ENCODE measurements around the gene IER5L.
"Not testable (repeated sequence)": the region's sequence is repeated elsewhere in the genome, so short reads cannot be mapped to it uniquely, and the experiment has no call there.

IER5L gene

GRCh38 chr9:129174102-129174723 is 3.8 kb downstream of the IER5L start:
- in situ Hi-C loops (cut with HindIII; ENCODE audit: low pct_unique_long_range_greater_than_20kb, low sequenced_read_pairs): no loop called here

GRCh38 chr9:129173296-129174101 is 4.6 kb downstream of the IER5L start:
- TF ChIP-seq JUND (IDR thresholded peaks at IDR 0.05; ENCODE audit: low read depth): no peak
- in situ Hi-C loops (cut with HindIII; ENCODE audit: low pct_unique_long_range_greater_than_20kb, low sequenced_read_pairs): no loop called here
- DNase-seq (ENCODE audit: low read depth in 1 of 2, low spot score in 1 of 2): no peak

More at GRCh38 chr9:129174102-129174723, 3.8 kb downstream of the IER5L start:
- DNase-seq (ENCODE audit: low read depth in 1 of 2, low spot score in 1 of 2): peak; percentile 93
- no peak for TF ChIP-seq JUND (IDR thresholded peaks at IDR 0.05; ENCODE audit: low read depth)

GRCh38 chr9:129172816-129173215 is 5.2 kb downstream of the IER5L start:
- no peak for DNase-seq (ENCODE audit: low read depth in 1 of 2, low spot score in 1 of 2)
- in situ Hi-C loops (cut with HindIII; ENCODE audit: low pct_unique_long_range_greater_than_20kb, low sequenced_read_pairs): no loop called here
- TF ChIP-seq JUND (IDR thresholded peaks at IDR 0.05; ENCODE audit: low read depth): no peak

- in situ Hi-C loops (cut with HindIII; ENCODE audit: low pct_unique_long_range_greater_than_20kb, low sequenced_read_pairs): no loop called here
- TF ChIP-seq JUND (IDR thresholded peaks at IDR 0.05; ENCODE audit: low read depth): no peak
- DNase-seq (ENCODE audit: low read depth in 1 of 2, low spot score in 1 of 2): no peak
Measured at GRCh38 chr9:129171993-129172751, 5.9 kb downstream of the IER5L start.

- DNase-seq (ENCODE audit: low read depth in 1 of 2, low spot score in 1 of 2): no peak
- in situ Hi-C loops (cut with HindIII; ENCODE audit: low pct_unique_long_range_greater_than_20kb, low sequenced_read_pairs): no loop called here
- no peak for TF ChIP-seq JUND (IDR thresholded peaks at IDR 0.05; ENCODE audit: low read depth)
Measured at GRCh38 chr9:129170229-129170628, 7.8 kb downstream of the IER5L start.

- in situ Hi-C loops (cut with HindIII; ENCODE audit: low pct_unique_long_range_greater_than_20kb, low sequenced_read_pairs): no loop called here
- DNase-seq (ENCODE audit: low read depth in 1 of 2, low spot score in 1 of 2): peak; percentile 93 to 97
- TF ChIP-seq JUND (IDR thresholded peaks at IDR 0.05; ENCODE audit: low read depth): no peak
Measured at GRCh38 chr9:129166623-129167557, 11.2 kb downstream of the IER5L start.

- no peak for DNase-seq (ENCODE audit: low read depth in 1 of 2, low spot score in 1 of 2)
- in situ Hi-C loops (cut with HindIII; ENCODE audit: low pct_unique_long_range_greater_than_20kb, low sequenced_read_pairs): no loop called here
- TF ChIP-seq JUND (IDR thresholded peaks at IDR 0.05; ENCODE audit: low read depth): no peak
Measured at GRCh38 chr9:129165198-129165597, 12.9 kb downstream of the IER5L start.

- DNase-seq (ENCODE audit: low read depth in 1 of 2, low spot score in 1 of 2): peak in 1 of 2 experiments; percentile 49
- no peak for TF ChIP-seq JUND (IDR thresholded peaks at IDR 0.05; ENCODE audit: low read depth)
- in situ Hi-C loops (cut with HindIII; ENCODE audit: low pct_unique_long_range_greater_than_20kb, low sequenced_read_pairs): no loop called here
Measured at GRCh38 chr9:129164246-129164930, 13.7 kb downstream of the IER5L start.

- in situ Hi-C loops (cut with HindIII; ENCODE audit: low pct_unique_long_range_greater_than_20kb, low sequenced_read_pairs): no loop called here
- no peak for TF ChIP-seq JUND (IDR thresholded peaks at IDR 0.05; ENCODE audit: low read depth)
- no peak for DNase-seq (ENCODE audit: low read depth in 1 of 2, low spot score in 1 of 2)
Measured at GRCh38 chr9:129163753-129164152, 14.3 kb downstream of the IER5L start.

GRCh38 chr9:129163198-129163670 is 14.8 kb downstream of the IER5L start:
- DNase-seq (ENCODE audit: low read depth in 1 of 2, low spot score in 1 of 2); in situ Hi-C loops (cut with HindIII; ENCODE audit: low pct_unique_long_range_greater_than_20kb, low sequenced_read_pairs): not testable (repeated sequence)

GRCh38 chr9:129162497-129163197 is 15.4 kb downstream of the IER5L start:
- in situ Hi-C loops (cut with HindIII; ENCODE audit: low pct_unique_long_range_greater_than_20kb, low sequenced_read_pairs): no loop called here
- no peak for DNase-seq (ENCODE audit: low read depth in 1 of 2, low spot score in 1 of 2)
- no peak for TF ChIP-seq JUND (IDR thresholded peaks at IDR 0.05; ENCODE audit: low read depth)

Data from T47D (cell line).